Measurements from ENCODE around the gene ATXN2.

GRCh38 chr12:111578276-111578970 is 20.7 kb downstream of the ATXN2 start:
- no peak for TF ChIP-seq CTCF (IDR thresholded peaks at IDR 0.05; ENCODE audit: low read length)
- TF ChIP-seq EZH2 (IDR thresholded peaks at IDR 0.05; ENCODE audit: borderline replicate concordance, low read length): no peak
